NCI-H524 (cell line): ENCODE data around the gene GRK5.
"Not testable (repeated sequence)": the region's sequence is repeated elsewhere in the genome, so short reads cannot be mapped to it uniquely, and the experiment has no call there.

Experiments
- DNase-seq, 2 experiments: peaks; one replicate each; lab custom pipeline; 2025; lab: John Stamatoyannopoulos, UW

The GRK5 gene

GRCh38 chr10:119207366-119207666 lies at the start of gene GRK5:
TSS of gene GRK5 (plus strand) at chr10:119207571. CDS start at chr10:119207918, 347 bp downstream.
- DNase-seq = peak; percentile 82 to 89

DNA sequence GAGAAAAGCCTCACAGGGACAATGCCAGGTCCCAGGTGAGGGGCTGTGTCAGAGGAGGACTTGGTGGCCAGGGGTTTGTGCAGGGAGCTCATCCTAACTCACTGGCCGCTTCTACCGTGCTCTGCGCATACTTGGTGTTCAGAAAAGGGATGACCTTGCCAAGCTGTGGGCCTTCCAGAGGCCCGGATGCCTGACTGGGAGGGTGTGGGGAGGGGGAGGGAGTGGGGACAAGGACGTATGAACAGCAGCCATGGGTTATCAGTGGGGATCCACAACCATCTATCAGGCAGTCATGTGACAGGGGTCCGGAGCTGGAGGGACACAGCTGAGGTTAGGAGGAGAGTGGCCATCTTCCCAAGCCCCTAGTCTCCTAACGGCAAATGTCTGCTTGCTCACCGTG lies 48.0 kb upstream of the GRK5 start:
- DNase-seq = no peak

DNA sequence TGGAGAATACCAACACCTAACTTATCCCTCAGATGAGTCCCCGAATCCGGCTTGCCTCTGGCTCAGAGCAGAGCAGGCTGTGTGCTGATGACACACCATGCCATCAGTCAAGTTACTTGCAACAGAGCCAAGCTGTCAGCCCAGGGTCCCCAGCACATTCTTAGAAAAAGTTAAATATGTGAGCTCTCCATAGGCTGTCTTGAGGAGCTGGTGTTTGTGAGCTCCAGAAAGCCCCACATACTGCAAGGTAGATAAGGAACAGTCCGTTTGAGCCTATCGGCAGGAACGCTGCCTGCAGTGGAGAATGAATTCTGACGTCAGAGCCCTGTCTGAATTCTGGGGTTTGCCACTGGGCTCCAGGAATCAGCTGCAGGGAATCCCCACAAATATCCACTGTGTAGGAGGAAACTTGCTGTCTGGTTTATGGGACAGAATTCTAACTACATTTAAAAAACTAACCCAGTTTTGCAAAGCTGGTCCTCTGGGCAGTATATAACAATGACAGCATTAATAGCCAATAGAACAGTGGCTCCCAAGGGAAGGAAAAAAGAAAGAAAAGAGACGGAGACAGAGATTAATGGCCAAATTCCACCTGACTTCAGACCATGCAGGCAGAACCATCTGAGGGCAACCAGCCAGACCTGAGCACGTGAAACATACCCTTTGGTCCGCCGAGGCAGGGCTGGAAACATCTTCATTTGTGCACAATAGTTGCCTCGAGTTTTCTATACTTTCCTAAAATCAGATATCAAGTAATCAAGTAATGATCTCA lies 45.5 kb upstream of the GRK5 start:
- no peak for DNase-seq

GRCh38 chr10:119162452-119163092 lies 44.8 kb upstream of the GRK5 start:
- DNase-seq = no peak

DNA sequence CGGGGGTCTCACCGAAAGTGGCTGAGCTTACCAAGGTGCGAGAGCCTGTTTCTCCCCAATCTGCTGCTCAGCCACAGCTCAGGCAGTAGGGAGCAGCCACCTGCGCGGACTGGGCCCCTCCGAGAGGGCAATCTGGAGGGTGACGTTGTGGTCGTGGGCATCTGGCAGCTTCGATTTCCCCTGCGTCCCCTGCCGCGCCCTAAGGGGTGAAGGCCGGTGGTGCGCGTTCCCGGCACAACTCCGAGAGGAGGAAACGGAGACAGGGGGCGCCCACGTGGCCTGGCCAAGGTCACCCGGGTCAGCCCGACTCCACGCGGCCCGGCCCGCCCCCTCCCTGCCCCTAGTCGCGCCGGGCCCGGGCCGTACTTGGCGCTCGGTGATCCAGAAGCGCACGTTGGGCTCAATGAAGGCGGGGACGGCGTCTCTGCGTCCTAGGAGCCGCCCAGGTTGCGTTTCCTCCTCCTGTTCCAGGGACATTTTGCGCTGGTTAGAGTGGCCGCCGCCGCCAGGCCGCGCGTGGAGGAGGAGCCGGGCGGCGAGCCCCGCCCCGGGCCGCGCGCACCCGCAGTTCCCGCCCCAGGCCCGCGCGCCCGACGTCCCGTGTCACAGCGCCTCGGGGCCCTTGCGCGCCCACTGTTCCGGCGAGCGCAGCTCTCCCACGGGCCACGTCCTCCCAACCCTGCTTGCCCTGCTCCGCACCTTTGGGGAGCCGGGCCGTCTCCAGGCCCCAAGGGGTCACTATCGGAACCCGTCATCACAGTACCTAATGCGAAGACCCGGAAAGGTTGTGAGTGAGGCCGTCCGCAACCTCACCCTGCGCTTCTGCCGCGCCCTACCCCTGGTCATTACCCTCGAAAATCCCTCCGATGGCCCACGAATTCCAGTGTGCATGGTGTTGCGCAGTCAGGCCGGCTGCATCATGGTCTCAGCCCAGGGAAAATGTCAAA lies 41.9 kb upstream of the GRK5 start, which contains the start of gene SFXN4:
SFXN4 (minus strand) TSS at position 544 of the 947 bp plus-strand sequence; CDS start at position 477, 67 bp downstream.
- peak; percentile 28 to 47 for DNase-seq

- DNase-seq = no peak
Measured at GRCh38 chr10:119166118-119166500, 41.3 kb upstream of the GRK5 start.

GRCh38 chr10:119166564-119166963 lies 40.8 kb upstream of the GRK5 start:
- DNase-seq = no peak

DNA sequence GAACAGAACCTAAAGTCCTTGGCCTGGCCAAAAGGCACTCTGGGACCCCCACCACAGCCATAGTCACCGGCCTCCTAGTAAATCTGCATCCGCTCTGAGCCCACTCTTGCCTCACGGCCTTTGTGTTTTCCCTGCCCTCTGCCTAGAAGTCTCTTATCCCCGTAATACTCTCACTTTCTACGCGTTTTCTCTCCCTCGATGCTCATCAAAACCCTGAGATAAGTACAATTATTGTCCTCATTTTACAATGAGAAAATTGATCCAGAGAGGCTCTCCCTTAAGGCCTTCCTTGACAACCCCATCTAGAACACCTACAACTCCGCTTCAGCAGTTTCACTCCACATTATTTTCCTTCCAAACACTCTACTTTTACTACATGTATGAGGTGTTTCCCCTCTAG lies 40.3 kb upstream of the GRK5 start:
- no peak for DNase-seq

DNA sequence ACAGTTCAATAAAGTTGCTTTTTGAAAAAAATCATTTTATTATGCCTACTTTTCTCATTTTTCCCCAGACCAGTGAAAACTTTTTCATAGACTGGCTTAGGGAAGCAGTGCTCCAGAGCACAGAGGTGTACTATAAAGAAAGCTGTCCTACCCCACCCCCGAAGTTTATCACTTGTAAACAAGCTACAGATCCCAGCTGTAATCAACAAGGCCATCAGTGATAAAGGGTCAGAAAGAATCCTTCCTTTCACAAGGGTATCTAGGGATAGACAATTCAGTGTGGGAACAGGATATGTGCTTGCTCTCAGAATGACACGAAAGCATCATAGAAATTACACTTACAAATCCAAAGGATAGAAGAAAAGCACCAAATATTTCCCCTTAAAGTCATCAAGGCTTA lies 33.3 kb upstream of the GRK5 start:
- DNase-seq = no peak

DNA sequence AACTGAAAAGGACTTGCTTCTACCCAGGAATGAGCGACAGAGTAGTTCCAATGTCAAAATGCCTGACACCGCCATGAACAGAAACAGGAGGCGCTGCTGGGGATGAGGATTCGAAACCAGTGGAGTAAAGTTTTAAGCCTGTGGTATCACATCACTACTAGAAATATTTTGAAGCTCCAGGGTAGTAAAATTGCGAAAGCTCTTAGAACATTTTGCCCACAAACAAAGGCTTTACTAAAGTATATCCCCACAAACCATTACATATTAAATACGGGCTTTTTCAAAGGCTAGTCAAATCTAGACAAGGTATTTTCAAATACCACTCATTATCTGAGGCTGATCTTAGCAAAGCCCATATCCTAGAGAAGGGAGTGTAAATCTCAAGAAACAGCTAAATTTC lies 31.2 kb upstream of the GRK5 start:
- no peak for DNase-seq

GRCh38 chr10:119177708-119178371 lies 29.5 kb upstream of the GRK5 start:
- DNase-seq = no peak

DNA sequence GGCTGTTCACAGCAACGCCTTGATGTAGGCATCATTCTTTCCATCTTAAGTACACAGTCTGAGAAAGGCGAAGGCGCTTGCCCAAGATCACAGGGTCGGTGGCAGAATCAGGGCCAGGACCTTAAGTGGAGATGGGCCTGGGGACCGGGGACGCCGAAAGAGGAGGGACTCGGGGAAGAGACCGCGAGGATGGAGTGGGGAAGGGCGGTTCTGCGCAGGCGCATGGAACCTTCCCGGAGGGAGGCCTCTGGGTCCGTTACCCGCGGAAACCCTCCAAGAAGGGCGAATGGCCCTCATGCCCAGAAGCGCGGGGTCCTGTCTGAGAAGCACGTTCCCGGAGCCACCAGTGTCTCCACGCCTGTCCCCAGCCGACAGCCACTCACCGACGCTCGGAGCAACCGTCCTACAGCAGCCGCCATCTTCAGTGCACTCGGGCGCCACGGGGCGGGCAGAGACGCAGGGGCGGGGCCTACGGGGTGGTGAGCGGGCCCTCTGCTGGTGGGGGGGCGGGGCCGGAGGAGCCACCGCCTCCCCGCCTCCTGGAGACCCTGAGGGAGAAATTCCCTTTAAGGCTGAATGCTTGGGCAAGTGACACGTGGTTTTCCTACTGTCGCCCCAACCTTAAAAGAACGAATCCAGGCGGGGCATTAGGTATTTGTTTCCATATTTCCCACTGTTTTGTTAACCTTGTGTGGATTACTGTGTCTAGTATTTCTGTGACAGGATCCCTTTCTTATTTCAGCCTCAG lies 28.8 kb upstream of the GRK5 start, which contains the start of gene PRDX3:
PRDX3 (minus strand) TSS at position 441 of the 748 bp plus-strand sequence; CDS start at position 419, 22 bp downstream.
- peak; percentile 70 to 79 for DNase-seq

GRCh38 chr10:119180850-119181400 lies 26.4 kb upstream of the GRK5 start:
- DNase-seq = not testable (repeated sequence)

GRCh38 chr10:119183664-119184412 lies 23.5 kb upstream of the GRK5 start:
- DNase-seq = no peak

DNA sequence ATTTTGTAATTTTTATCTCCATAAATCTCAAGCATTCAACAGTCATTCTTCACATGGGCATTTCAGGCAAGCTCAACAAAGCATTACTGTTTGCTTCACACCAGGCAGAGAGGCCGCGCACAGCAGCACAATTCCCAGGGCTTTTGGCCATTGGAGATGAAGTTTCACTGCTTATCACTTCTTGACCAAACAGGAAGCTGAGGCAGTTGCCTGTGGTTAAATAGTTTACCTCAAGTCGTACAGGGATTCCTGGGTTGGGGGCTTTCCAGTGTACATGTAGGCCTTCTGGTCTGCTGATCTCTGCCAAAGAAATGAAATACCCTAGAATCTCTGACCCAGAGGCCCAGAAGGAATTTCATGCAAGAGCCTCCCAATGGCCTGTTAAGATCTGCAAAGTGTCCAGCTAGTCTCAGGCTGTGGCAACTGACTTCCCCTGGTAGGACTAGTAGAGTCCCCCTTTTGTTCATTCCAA lies 17.5 kb upstream of the GRK5 start:
- DNase-seq = no peak

DNA sequence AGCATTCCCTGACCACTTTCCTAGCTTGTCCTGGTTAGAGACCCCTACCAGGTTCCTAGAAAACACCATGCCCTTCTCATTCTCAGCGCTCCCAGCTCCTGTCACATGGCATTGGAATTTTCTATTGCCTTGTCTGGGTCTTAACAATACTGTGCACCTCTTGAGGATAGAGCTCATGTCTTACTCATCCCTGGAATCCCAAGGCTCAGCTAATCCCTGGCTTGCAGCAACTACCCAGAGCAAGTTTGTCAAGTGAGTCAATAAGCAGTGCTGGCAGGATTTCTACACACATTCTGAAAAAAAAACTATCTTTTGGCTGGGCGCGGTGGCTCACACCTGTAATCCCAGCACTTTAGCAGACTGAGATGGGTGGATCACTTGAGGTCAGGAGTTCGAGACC lies 17.0 kb upstream of the GRK5 start:
- DNase-seq = no peak

DNA sequence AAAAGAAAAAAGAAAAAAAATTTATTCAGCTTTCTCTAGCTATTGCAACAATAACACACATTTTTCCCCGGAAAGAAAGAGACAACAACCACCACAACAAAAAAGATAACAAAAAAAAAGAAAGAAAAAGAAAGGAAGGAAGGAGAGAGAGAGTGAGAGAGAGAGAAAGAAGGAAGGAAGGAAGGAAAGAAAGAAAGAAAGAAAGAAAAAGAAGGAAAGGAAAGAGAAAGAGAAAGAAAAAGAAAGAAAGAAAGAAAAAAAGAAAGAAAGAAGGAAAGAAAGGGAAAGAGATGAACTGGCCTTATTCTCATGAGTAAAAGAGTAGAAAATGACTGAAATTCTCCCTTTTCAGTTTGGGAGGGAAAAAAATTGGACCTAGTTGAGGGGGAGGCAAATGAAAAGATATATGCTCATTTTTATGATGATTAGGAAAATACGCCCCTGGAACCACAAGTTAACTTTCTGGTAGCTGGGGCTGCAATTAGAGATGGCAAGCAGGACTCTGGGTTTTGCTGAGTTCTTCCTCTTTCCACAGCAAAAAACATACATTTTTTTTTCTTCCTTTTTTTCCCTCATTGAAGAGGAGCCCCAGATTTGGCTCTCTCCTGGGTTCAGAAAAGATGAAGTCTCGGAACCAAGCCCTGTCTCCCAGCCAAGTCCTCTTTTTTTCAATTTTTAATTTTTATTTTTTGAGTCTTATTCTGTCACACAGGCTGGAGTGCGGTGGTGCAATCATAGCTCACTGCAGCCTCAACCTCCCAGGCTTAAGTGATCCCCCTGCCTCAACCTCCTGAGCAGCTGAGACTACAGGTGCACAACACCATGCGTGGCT lies 16.2 kb upstream of the GRK5 start:
- DNase-seq = no peak

- DNase-seq = no peak
Measured at GRCh38 chr10:119191881-119192280, 15.5 kb upstream of the GRK5 start.

GRCh38 chr10:119197921-119198320 lies 9.4 kb upstream of the GRK5 start:
- DNase-seq = no peak
